ENCODE data around the gene PRPF19. TPM values are rescaled to one million over a fixed set of nuclear protein-coding genes. Genes with fewer than 3 reads are reported as not detected.

The PRPF19 gene
- total and polyA plus RNA-seq, 5 donors: 31.5 to 43.4 (median 36.9) TPM

GRCh38 chr11:60937811-60938210 lies 31.4 kb upstream of the PRPF19 start:
- Histone ChIP-seq H3K9me3 (ENCODE audit: control insufficient read depth, low read length) (no peaks in the 10 kb centered on the region), H3K27me3 (ENCODE audit: control insufficient read depth, insufficient read depth) (no peaks in the 10 kb centered on the region), H3K4me1 (ENCODE audit: control insufficient read depth, insufficient read depth, low read length) (no peaks in the 10 kb centered on the region), H3K27ac (ENCODE audit: low read length) (no peak overlapping the region), H3K4me3 (ENCODE audit: low read length) (no peak overlapping the region)
- WGBS: 93% methylated on average over 8 of the region's 8 CpGs
- intact Hi-C loops (cut with DNase I): no loop called here
- DNase-seq (peak in 1 of 3 donors; percentile 31), ATAC-seq (no peak)

GRCh38 chr11:60937144-60937527 lies 30.8 kb upstream of the PRPF19 start:
- 55% methylated on average over 12 of the region's 12 CpGs for WGBS
- no peak overlapping the region for H3K4me3 ChIP-seq (ENCODE audit: low read length)
- no peaks in the 10 kb centered on the region for H3K4me1 ChIP-seq (ENCODE audit: control insufficient read depth, insufficient read depth, low read length)
- ATAC-seq: peak; percentile 56 to 76
- peak; percentile 54 to 83 (median 77) for DNase-seq
- intact Hi-C loops (cut with DNase I): no loop called here
- H3K9me3 ChIP-seq (ENCODE audit: control insufficient read depth, low read length): no peaks in the 10 kb centered on the region
- H3K27me3 ChIP-seq (ENCODE audit: control insufficient read depth, insufficient read depth): no peaks in the 10 kb centered on the region
- peak overlapping the region; percentile 14 for H3K27ac ChIP-seq (ENCODE audit: low read length)

GRCh38 chr11:60936467-60937143 lies 30.2 kb upstream of the PRPF19 start:
- 84% methylated on average over 18 of the region's 18 CpGs for WGBS
- H3K27me3 ChIP-seq (ENCODE audit: control insufficient read depth, insufficient read depth): no peaks in the 10 kb centered on the region
- peak overlapping the region; percentile 40 for H3K27ac ChIP-seq (ENCODE audit: low read length)
- DNase-seq: peak in 1 of 3 donors; percentile 46
- ATAC-seq: peak in 1 of 2 donors; percentile 3
- intact Hi-C loops (cut with DNase I): no loop called here
- no peaks in the 10 kb centered on the region for H3K9me3 ChIP-seq (ENCODE audit: control insufficient read depth, low read length)
- H3K4me3 ChIP-seq (ENCODE audit: low read length): no peak overlapping the region
- no peaks in the 10 kb centered on the region for H3K4me1 ChIP-seq (ENCODE audit: control insufficient read depth, insufficient read depth, low read length)

GRCh38 chr11:60935676-60936442 lies 29.5 kb upstream of the PRPF19 start:
- DNase-seq: peak in 1 of 3 donors; percentile 56
- intact Hi-C loops (cut with DNase I): no loop called here
- H3K27me3 ChIP-seq (ENCODE audit: control insufficient read depth, insufficient read depth): no peaks in the 10 kb centered on the region
- ATAC-seq: peak in 1 of 2 donors; percentile 10
- H3K27ac ChIP-seq (ENCODE audit: low read length): no peak overlapping the region
- 90% methylated on average over 27 of the region's 27 CpGs for WGBS
- H3K4me1 ChIP-seq (ENCODE audit: control insufficient read depth, insufficient read depth, low read length): no peaks in the 10 kb centered on the region
- H3K4me3 ChIP-seq (ENCODE audit: low read length): no peak overlapping the region
- no peaks in the 10 kb centered on the region for H3K9me3 ChIP-seq (ENCODE audit: control insufficient read depth, low read length)

- DNase-seq: peak in 1 of 3 donors; percentile 52
Observed at GRCh38 chr11:60934790-60935605, 28.6 kb upstream of the PRPF19 start.

GRCh38 chr11:60934124-60934789 lies 27.9 kb upstream of the PRPF19 start:
- peak in 1 of 3 donors; percentile 61 for DNase-seq

More at GRCh38 chr11:60934790-60935605, 28.6 kb upstream of the PRPF19 start:
- H3K4me1 ChIP-seq (ENCODE audit: control insufficient read depth, insufficient read depth, low read length): no peaks in the 10 kb centered on the region
- no peaks in the 10 kb centered on the region for H3K27me3 ChIP-seq (ENCODE audit: control insufficient read depth, insufficient read depth)
- no peak overlapping the region for H3K4me3 ChIP-seq (ENCODE audit: low read length)
- peak; percentile 1 to 3 for ATAC-seq
- no peaks in the 10 kb centered on the region for H3K9me3 ChIP-seq (ENCODE audit: control insufficient read depth, low read length)
- no peak overlapping the region for H3K27ac ChIP-seq (ENCODE audit: low read length)
- WGBS: 88% methylated on average over 21 of the region's 21 CpGs
- intact Hi-C loops (cut with DNase I): no loop called here

GRCh38 chr11:60933416-60934123 lies 27.2 kb upstream of the PRPF19 start:
- Histone ChIP-seq H3K9me3 (ENCODE audit: control insufficient read depth, low read length) (no peaks in the 10 kb centered on the region), H3K4me3 (ENCODE audit: low read length) (no peak overlapping the region), H3K27ac (ENCODE audit: low read length) (no peak overlapping the region), H3K27me3 (ENCODE audit: control insufficient read depth, insufficient read depth) (no peaks in the 10 kb centered on the region), H3K4me1 (ENCODE audit: control insufficient read depth, insufficient read depth, low read length) (no peaks in the 10 kb centered on the region)
- 94% methylated on average over 37 of the region's 37 CpGs for WGBS
- ATAC-seq (no peak), DNase-seq (peak in 1 of 3 donors; percentile 60)
- intact Hi-C loops (cut with DNase I): no loop called here

More at GRCh38 chr11:60934124-60934789, 27.9 kb upstream of the PRPF19 start:
- Histone ChIP-seq H3K4me1 (ENCODE audit: control insufficient read depth, insufficient read depth, low read length) (no peaks in the 10 kb centered on the region), H3K27me3 (ENCODE audit: control insufficient read depth, insufficient read depth) (no peaks in the 10 kb centered on the region), H3K9me3 (ENCODE audit: control insufficient read depth, low read length) (no peaks in the 10 kb centered on the region), H3K27ac (ENCODE audit: low read length) (no peak overlapping the region), H3K4me3 (ENCODE audit: low read length) (no peak overlapping the region)
- WGBS: 94% methylated on average over 57 of the region's 57 CpGs
- intact Hi-C loops (cut with DNase I): no loop called here
- ATAC-seq: no peak

- WGBS: 83% methylated on average over 5 of the region's 5 CpGs
- intact Hi-C loops (cut with DNase I): no loop called here
- Histone ChIP-seq H3K4me1 (ENCODE audit: control insufficient read depth, insufficient read depth, low read length) (no peaks in the 10 kb centered on the region), H3K27ac (ENCODE audit: low read length) (no peak overlapping the region), H3K4me3 (ENCODE audit: low read length) (no peak overlapping the region), H3K9me3 (ENCODE audit: control insufficient read depth, low read length) (no peaks in the 10 kb centered on the region), H3K27me3 (ENCODE audit: control insufficient read depth, insufficient read depth) (no peaks in the 10 kb centered on the region)
- DNase-seq: no peak
- no peak for ATAC-seq
Observed at GRCh38 chr11:60932605-60933356, 26.4 kb upstream of the PRPF19 start.

GRCh38 chr11:60931917-60932316 lies 25.5 kb upstream of the PRPF19 start:
- no peaks in the 10 kb centered on the region for H3K27me3 ChIP-seq (ENCODE audit: control insufficient read depth, insufficient read depth)
- no peak overlapping the region for H3K27ac ChIP-seq (ENCODE audit: low read length)
- H3K4me1 ChIP-seq (ENCODE audit: control insufficient read depth, insufficient read depth, low read length): no peaks in the 10 kb centered on the region
- intact Hi-C loops (cut with DNase I): no loop called here
- H3K9me3 ChIP-seq (ENCODE audit: control insufficient read depth, low read length): no peaks in the 10 kb centered on the region
- no peak overlapping the region for H3K4me3 ChIP-seq (ENCODE audit: low read length)
- peak in 1 of 3 donors; percentile 58 for DNase-seq
- 86% methylated on average over 9 of the region's 9 CpGs for WGBS
- no peak for ATAC-seq

Data from right cardiac atrium (tissue), 5 donors.